HUDEP-2 (cell line): Measurements from ENCODE around the gene TAB2.

Source experiments
- DNase-seq, 76 experiments: peaks; one replicate each; lab custom pipeline; 2025; ENCODE audit not compliant: unreplicated experiment in 76 of 76; lab: John Stamatoyannopoulos, UW

The TAB2 gene

GRCh38 chr6:149403534-149403933 lies 86.0 kb downstream of the TAB2 start:
- no peak for DNase-seq

- DNase-seq = no peak
Measured at GRCh38 chr6:149405823-149406765, 88.6 kb downstream of the TAB2 start.

- DNase-seq = no peak
Measured at GRCh38 chr6:149409617-149410016, 92.1 kb downstream of the TAB2 start.

GRCh38 chr6:149410557-149410956 lies 93.0 kb downstream of the TAB2 start:
- DNase-seq = no peak

- no peak for DNase-seq
Measured at GRCh38 chr6:149414009-149414408, 96.5 kb downstream of the TAB2 start.

GRCh38 chr6:149414821-149415220 lies 97.3 kb downstream of the TAB2 start:
- DNase-seq = no peak

- DNase-seq = no peak
Measured at GRCh38 chr6:149419696-149420404, 102.3 kb downstream of the TAB2 start.

- DNase-seq = no peak
Measured at GRCh38 chr6:149421132-149421531, 103.6 kb downstream of the TAB2 start.

- DNase-seq = no peak
Measured at GRCh38 chr6:149422581-149422980, 105.1 kb downstream of the TAB2 start.

GRCh38 chr6:149423964-149424440 lies 106.5 kb downstream of the TAB2 start:
- DNase-seq = no peak

- no peak for DNase-seq
Measured at GRCh38 chr6:149425224-149425623, 107.7 kb downstream of the TAB2 start.

GRCh38 chr6:149425754-149426153 lies 108.2 kb downstream of the TAB2 start:
- DNase-seq = no peak

GRCh38 chr6:149428606-149429005 lies 111.1 kb downstream of the TAB2 start:
- DNase-seq = no peak

- no peak for DNase-seq
Measured at GRCh38 chr6:149429427-149430360, 112.2 kb downstream of the TAB2 start.

GRCh38 chr6:149431905-149432775 lies 114.6 kb downstream of the TAB2 start:
- DNase-seq = peak in 73 of 76 experiments; percentile 15 to 94 (median 79)

GRCh38 chr6:149433405-149433804 lies 115.9 kb downstream of the TAB2 start:
- no peak for DNase-seq

- DNase-seq = no peak
Measured at GRCh38 chr6:149433881-149434280, 116.4 kb downstream of the TAB2 start.

- DNase-seq = no peak
Measured at GRCh38 chr6:149435919-149436586, 118.5 kb downstream of the TAB2 start.

- no peak for DNase-seq
Measured at GRCh38 chr6:149436647-149437046, 119.1 kb downstream of the TAB2 start.
